GM12878 (cell line): ENCODE data around the gene ZNF765. TPM values are rescaled to one million over a fixed set of nuclear protein-coding genes. Genes with fewer than 3 reads are reported as not detected.

Experiments
- ATF2 ChIP-seq: IDR thresholded peaks from 2 replicates; pipeline ENCODE4 v1.6.1; 2012; ENCODE audit warnings: low read length, inconsistent platforms
- BCL11A ChIP-seq: IDR thresholded peaks from 2 replicates; pipeline ENCODE4 v1.6.1; 2011; ENCODE audit warnings: low read depth, low read length
- CHD2 ChIP-seq: IDR thresholded peaks from 2 replicates; pipeline ENCODE4 v1.6.1; 2011; ENCODE audit warnings: low read depth, low read length, improper control_type of control experiment, borderline replicate concordance
- CREM ChIP-seq: IDR thresholded peaks from 2 replicates; pipeline ENCODE4 v1.6.1; 2014; ENCODE audit warnings: antibody characterized with exemption, low read depth
- E2F8 ChIP-seq: fragments of 450-650 bp; IDR thresholded peaks from 2 replicates; pipeline ENCODE4 v1.6.1; 2018; ENCODE audit warnings: mild to moderate bottlenecking, low read depth, moderate library complexity; ENCODE audit not compliant: partially characterized antibody
- ESRRA ChIP-seq: IDR thresholded peaks from 2 replicates; pipeline ENCODE4 v1.6.1; 2012; ENCODE audit warnings: mild to moderate bottlenecking, low read length, improper control_type of control experiment
- HDAC6 ChIP-seq: fragments of 200-600 bp; sonication (generic); IDR thresholded peaks from one replicate; pipeline ENCODE4 v1.8.0; 2017; ENCODE audit warnings: antibody characterized with exemption; ENCODE audit not compliant: unreplicated experiment
- IKZF1 ChIP-seq: fragments of 450-650 bp; conservative IDR thresholded peaks from 2 replicates; pipeline ENCODE4 v1.6.1; 2017; ENCODE audit warnings: antibody characterized with exemption, mild to moderate bottlenecking
- NKRF ChIP-seq: fragments of 450-650 bp; conservative IDR thresholded peaks from 2 replicates; pipeline ENCODE4 v1.6.1; 2017; ENCODE audit warnings: mild to moderate bottlenecking, moderate library complexity
- PAX5 ChIP-seq: IDR thresholded peaks from 2 replicates; pipeline ENCODE4 v1.6.1; 2011; ENCODE audit warnings: low read depth, low read length, borderline replicate concordance
- PML ChIP-seq: IDR thresholded peaks from 2 replicates; pipeline ENCODE4 v1.6.1; 2012; ENCODE audit warnings: low read length, inconsistent platforms
- POLR2AphosphoS5 ChIP-seq: IDR thresholded peaks from 2 replicates; pipeline ENCODE4 v1.6.1; 2011; ENCODE audit warnings: mild to moderate bottlenecking, low read length, inconsistent platforms
- SIN3A ChIP-seq: IDR thresholded peaks from 2 replicates; pipeline ENCODE4 v1.6.1; 2012; ENCODE audit warnings: low read depth, low read length, improper control_type of control experiment
- SMAD1 ChIP-seq: fragments of 450-650 bp; IDR thresholded peaks from 2 replicates; pipeline ENCODE4 v1.6.1; 2018; ENCODE audit warnings: mild to moderate bottlenecking, low read depth; ENCODE audit not compliant: partially characterized antibody
- SMARCA5 ChIP-seq: fragments of 450-650 bp; IDR thresholded peaks from 2 replicates; pipeline ENCODE4 v1.6.1; 2017; ENCODE audit warnings: mild to moderate bottlenecking
- SRF ChIP-seq, 2 experiments: IDR thresholded peaks; 2 replicates each; pipeline ENCODE4 v1.6.1; 2011; ENCODE audit warnings: low read depth in 2 of 2, low read length in 2 of 2, mild to moderate bottlenecking in 1 of 2, moderate library complexity in 1 of 2
- SUPT20H ChIP-seq: IDR thresholded peaks from 2 replicates; pipeline ENCODE4 v1.6.1; 2011; ENCODE audit warnings: low read depth, mild to moderate bottlenecking, low read length, moderate library complexity, borderline replicate concordance; ENCODE audit not compliant: control insufficient read depth
- TBL1XR1 ChIP-seq: IDR thresholded peaks from 2 replicates; pipeline ENCODE4 v1.6.1; 2012; ENCODE audit warnings: low read depth, low read length, improper control_type of control experiment
- ZNF217 ChIP-seq: fragments of 450-650 bp; IDR thresholded peaks from 2 replicates; pipeline ENCODE4 v1.6.1; 2017; ENCODE audit warnings: antibody characterized with exemption, mild to moderate bottlenecking
- ZNF687 ChIP-seq: fragments of 450-650 bp; IDR thresholded peaks from 2 replicates; pipeline ENCODE4 v1.6.1; 2017; ENCODE audit warnings: mild to moderate bottlenecking, moderate library complexity
- polyA plus RNA-seq, 11 experiments: library from polyadenylated mRNA; depleted of rRNA in 4 of 11; unstranded in 6 of 11; stranded (reverse) in 5 of 11; fragments of >200 nt; fragmentation: Nextera tagmentation in 4 of 11; fragmentation: Illumina TruSeq in 1 of 11; extraction: Ambion mirVana in 4 of 11; extraction: Trizol in 1 of 11; gene quantifications; 1 replicate in 1 of 11; 2 replicates in 10 of 11; pipeline versions ENCODE4 v1.2.1 to v1.2.3, GENCODE V29; 2011 to 2016; ENCODE audit warnings: inconsistent platforms in 2 of 11, missing spikeins in 2 of 11, low read depth in 1 of 11
- total RNA-seq, 4 experiments: library from RNA; depleted of rRNA in 3 of 4; stranded (reverse); fragments of >200 nt in 3 of 4; fragmentation: Illumina TruSeq in 1 of 4; extraction: Trizol in 1 of 4; gene quantifications; 2 replicates each; pipeline versions ENCODE4 v1.2.1 to v1.2.3, GENCODE V29; 2013 to 2021

ZNF765 gene
- total and polyA plus RNA-seq, 10 of the 15 experiments (the other 5 are each of a cell fraction or from before 2014, with no cell fraction given), result 2.9 to 12.7 (median 7.0) TPM

GRCh38 chr19:53394974-53395839 is at the start of gene ZNF765 (continued):
- no peak for TF ChIP-seq ESRRA
- TF ChIP-seq IKZF1, result peak; percentile 36; the same call in 1 of the 2 replicates
- TF ChIP-seq PML, result 0 out of 2 replicates have a peak, but pooled peaks have one; percentile 35
- no peak for TF ChIP-seq PAX5
- TF ChIP-seq SMARCA5, result no peak
- TF ChIP-seq ZNF217, result no peak
- TF ChIP-seq NKRF, result peak; percentile 85
- no peak for TF ChIP-seq SMAD1
- no peak for TF ChIP-seq TBL1XR1
- no peak for TF ChIP-seq SUPT20H
- TF ChIP-seq POLR2AphosphoS5, result peak; percentile 90
- no peak for TF ChIP-seq ZNF687
- TF ChIP-seq SRF (IDR thresholded peaks at IDR 0.05; ENCODE audit: low read depth in 2 of 2, low read length in 2 of 2), result 0 out of 4 replicates have a peak, but pooled peaks of 1 of the 2 experiments have one; percentile 22
- no peak for TF ChIP-seq ATF2
- no peak for TF ChIP-seq HDAC6
- no peak for TF ChIP-seq SIN3A
- TF ChIP-seq CREM, result no peak
- no peak for TF ChIP-seq BCL11A
- TF ChIP-seq CHD2, result no peak
- no peak for TF ChIP-seq E2F8
